CD4-positive, alpha-beta T cell (primary cell): Measurements from ENCODE around the gene NACC2. TPM values are rescaled to one million over a fixed set of nuclear protein-coding genes. Genes with fewer than 3 reads are reported as not detected.
"Not testable (repeated sequence)": the region's sequence is repeated elsewhere in the genome, so short reads cannot be mapped to it uniquely, and the experiment has no call there.

Experiments
- ATAC-seq: fragments of 200-7000 bp; cut with Tn5 transposase; one replicate; pipeline ENCODE4 v1.10.0; 2022; ENCODE audit warnings: mild to moderate bottlenecking; ENCODE audit not compliant: poor library complexity
- CTCF ChIA-PET: fragments of 350-600 bp; sonication (Branson Sonifier 250); formaldehyde crosslinking; loops from one replicate; lab custom pipeline; 2021; ENCODE audit warnings: antibody characterized with exemption, inconsistent platforms; lab: Charles Lee
- POLR2A ChIA-PET: fragments of 350-600 bp; sonication (Branson Sonifier 250); formaldehyde crosslinking; loops from one replicate; lab custom pipeline; 2021; ENCODE audit warnings: antibody characterized with exemption, inconsistent platforms; lab: Charles Lee
- DNase-seq, 14 experiments: peaks; one replicate each; pipeline ENCODE4 v3.0.0-alpha.2; 2013 to 2020; ENCODE audit warnings: mixed read lengths in 2 of 14
- H3K27ac ChIP-seq, 2 donors: one replicate each; pipeline versions ENCODE4 v1.5.1 to v1.7.0; 2013; ENCODE audit warnings: low read length in 2 of 2, low read depth in 1 of 2, mild to moderate bottlenecking in 1 of 2
- H3K27me3 ChIP-seq, 2 experiments: 1 replicate in 1 of 2; 2 replicates in 1 of 2; pipeline versions ENCODE4 v1.6.1 to v1.7.0; 2013; ENCODE audit warnings: low read length in 2 of 2, control low read depth in 1 of 2, mild to moderate bottlenecking in 1 of 2, moderate library complexity in 1 of 2; ENCODE audit not compliant: insufficient read depth in 2 of 2, control insufficient read depth in 1 of 2
- H3K36me3 ChIP-seq: one replicate; pipeline ENCODE4 v1.6.1; 2013; ENCODE audit warnings: low read length, control low read depth; ENCODE audit not compliant: insufficient read depth
- H3K4me1 ChIP-seq: one replicate; pipeline ENCODE4 v1.6.1; 2013; ENCODE audit warnings: low read length, control low read depth; ENCODE audit not compliant: insufficient read depth
- H3K4me3 ChIP-seq: one replicate; pipeline ENCODE4 v1.5.1; 2013; ENCODE audit warnings: mild to moderate bottlenecking, low read length, moderate library complexity
- H3K9me3 ChIP-seq, 2 experiments: 1 replicate in 1 of 2; 2 replicates in 1 of 2; pipeline versions ENCODE4 v1.6.1 to v1.7.0; 2013; ENCODE audit warnings: low read length in 2 of 2, mild to moderate bottlenecking in 2 of 2, control low read depth in 1 of 2, moderate library complexity in 1 of 2; ENCODE audit not compliant: control insufficient read depth in 1 of 2, insufficient read depth in 1 of 2
- H3K27ac Mint-ChIP-seq: one replicate; pipeline ENCODE4 v1.8.0; 2020; ENCODE audit warnings: mixed read lengths
- H3K27me3 Mint-ChIP-seq: one replicate; pipeline ENCODE4 v1.8.0; 2021; ENCODE audit warnings: mixed read lengths
- H3K36me3 Mint-ChIP-seq: one replicate; pipeline ENCODE4 v1.8.0; 2021; ENCODE audit warnings: low read depth, mixed read lengths
- H3K4me1 Mint-ChIP-seq: one replicate; pipeline ENCODE4 v1.8.0; 2021; ENCODE audit warnings: low read depth, mixed read lengths
- H3K4me3 Mint-ChIP-seq: one replicate; pipeline ENCODE4 v1.8.0; 2020; ENCODE audit warnings: mild to moderate bottlenecking, mixed read lengths
- H3K9me3 Mint-ChIP-seq: one replicate; pipeline ENCODE4 v1.8.0; 2020; ENCODE audit warnings: mixed read lengths
- intact Hi-C, 2 experiments: fragments of 100-400 bp; cut with DNase I in 1 of 2; cut with micrococcal nuclease in 1 of 2; formaldehyde crosslinking; loops; one replicate each; pipeline versions ENCODE4 v1.15.1 to v1.9.0; 2023 to 2025; cut with DNase I, micrococcal nuclease
- total RNA-seq, 174 experiments: library from RNA in 2 of 174; stranded (reverse) in 2 of 174; gene quantifications; one replicate each; pipeline ENCODE4 v1.2.3 and lab custom pipeline; 2021 to 2026
- TF ChIP-seq, protein P1 (sequence below): fragments of 200-600 bp; IDR thresholded peaks from one replicate; pipeline ENCODE4 v1.8.0; 2022; ENCODE audit warnings: antibody characterized with exemption, mild to moderate bottlenecking

NACC2 gene
- total RNA-seq, 2 experiments from 2014 or later, result 2.1 to 2.7 TPM

DNA sequence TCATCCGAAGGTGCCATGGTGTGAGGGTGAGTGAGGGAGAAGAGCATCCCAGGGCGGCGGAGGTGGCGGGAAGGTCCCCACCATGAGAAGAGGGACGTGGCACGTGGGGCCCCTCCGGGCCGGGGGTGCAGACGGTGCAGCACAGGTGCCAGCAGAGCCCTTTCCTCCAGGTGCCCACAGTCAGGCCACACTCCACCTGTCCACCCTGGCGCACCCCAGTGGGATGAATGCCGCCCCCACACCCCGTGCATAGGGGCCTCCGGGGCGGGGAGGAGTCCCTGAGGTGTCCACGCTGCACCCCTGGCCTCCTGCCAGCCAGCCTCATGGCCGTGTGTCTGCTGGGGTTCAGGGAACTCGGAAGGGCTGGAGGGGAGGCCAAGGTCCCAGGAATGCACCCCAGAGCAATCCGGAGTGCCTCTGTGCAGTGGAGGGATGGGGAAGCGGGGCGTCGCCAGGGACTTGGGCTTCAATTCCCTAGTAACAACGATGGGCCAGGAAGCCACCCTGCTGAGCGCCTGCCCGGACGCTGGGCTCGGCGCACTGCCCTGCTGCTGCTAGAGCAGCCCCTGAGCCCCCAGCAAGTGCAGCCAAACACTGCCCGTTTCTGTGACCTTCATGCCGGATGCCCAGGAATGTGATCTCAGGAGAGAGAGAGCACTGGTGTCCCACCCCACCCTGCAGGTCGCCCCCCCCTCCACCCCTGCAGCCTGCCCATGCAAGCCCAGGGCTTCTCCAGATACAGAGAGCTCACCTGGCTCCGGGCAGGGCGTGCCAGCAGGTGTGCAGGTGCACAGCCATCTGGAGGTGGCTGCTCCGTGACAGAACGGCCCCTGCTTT is 8.8 kb upstream of the NACC2 start:
- Mint-ChIP-seq H3K9me3 (no peaks in the 10 kb centered on the region), H3K27ac (no peak overlapping the region), H3K4me1 (peaks cover 28% of the 10 kb centered on the region), H3K4me3 (no peak overlapping the region), H3K36me3 (no peaks in the 10 kb centered on the region), H3K27me3 (no peaks in the 10 kb centered on the region)
- ChIA-PET CTCF (no interaction called here), POLR2A (no interaction called here)
- Histone ChIP-seq H3K4me1 (peaks cover 50% of the 10 kb centered on the region), H3K27me3 (no peaks in the 10 kb centered on the region), H3K4me3 (no peak overlapping the region), H3K27ac (no peak overlapping the region), H3K9me3 (no peaks in the 10 kb centered on the region), H3K36me3 (no peaks in the 10 kb centered on the region)
- DNase-seq (no peak), ATAC-seq (no peak)
- intact Hi-C loops, result no loop called here
- TF ChIP-seq, protein P1, sequence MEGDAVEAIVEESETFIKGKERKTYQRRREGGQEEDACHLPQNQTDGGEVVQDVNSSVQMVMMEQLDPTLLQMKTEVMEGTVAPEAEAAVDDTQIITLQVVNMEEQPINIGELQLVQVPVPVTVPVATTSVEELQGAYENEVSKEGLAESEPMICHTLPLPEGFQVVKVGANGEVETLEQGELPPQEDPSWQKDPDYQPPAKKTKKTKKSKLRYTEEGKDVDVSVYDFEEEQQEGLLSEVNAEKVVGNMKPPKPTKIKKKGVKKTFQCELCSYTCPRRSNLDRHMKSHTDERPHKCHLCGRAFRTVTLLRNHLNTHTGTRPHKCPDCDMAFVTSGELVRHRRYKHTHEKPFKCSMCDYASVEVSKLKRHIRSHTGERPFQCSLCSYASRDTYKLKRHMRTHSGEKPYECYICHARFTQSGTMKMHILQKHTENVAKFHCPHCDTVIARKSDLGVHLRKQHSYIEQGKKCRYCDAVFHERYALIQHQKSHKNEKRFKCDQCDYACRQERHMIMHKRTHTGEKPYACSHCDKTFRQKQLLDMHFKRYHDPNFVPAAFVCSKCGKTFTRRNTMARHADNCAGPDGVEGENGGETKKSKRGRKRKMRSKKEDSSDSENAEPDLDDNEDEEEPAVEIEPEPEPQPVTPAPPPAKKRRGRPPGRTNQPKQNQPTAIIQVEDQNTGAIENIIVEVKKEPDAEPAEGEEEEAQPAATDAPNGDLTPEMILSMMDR, result no peak

DNA sequence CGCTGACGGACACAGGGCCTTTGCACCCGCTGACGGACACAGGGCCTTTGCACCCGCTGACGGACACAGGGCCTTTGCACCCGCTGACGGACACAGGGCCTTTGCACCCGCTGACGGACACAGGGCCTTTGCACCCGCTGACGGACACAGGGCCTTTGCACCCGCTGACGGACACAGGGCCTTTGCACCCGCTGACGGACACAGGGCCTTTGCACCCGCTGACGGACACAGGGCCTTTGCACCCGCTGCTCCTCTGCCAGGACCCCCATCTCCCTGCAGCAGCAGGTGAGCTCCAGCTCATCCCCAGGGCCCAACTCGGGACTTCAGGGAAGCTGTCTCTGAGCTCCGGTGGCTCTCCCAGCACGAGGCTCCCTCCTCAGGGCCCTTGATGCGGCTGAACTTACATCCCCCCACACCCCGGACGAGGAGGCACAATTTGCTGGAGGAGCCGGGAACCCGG is 6.6 kb upstream of the NACC2 start:
- CTCF ChIA-PET, result not testable (repeated sequence)

DNA sequence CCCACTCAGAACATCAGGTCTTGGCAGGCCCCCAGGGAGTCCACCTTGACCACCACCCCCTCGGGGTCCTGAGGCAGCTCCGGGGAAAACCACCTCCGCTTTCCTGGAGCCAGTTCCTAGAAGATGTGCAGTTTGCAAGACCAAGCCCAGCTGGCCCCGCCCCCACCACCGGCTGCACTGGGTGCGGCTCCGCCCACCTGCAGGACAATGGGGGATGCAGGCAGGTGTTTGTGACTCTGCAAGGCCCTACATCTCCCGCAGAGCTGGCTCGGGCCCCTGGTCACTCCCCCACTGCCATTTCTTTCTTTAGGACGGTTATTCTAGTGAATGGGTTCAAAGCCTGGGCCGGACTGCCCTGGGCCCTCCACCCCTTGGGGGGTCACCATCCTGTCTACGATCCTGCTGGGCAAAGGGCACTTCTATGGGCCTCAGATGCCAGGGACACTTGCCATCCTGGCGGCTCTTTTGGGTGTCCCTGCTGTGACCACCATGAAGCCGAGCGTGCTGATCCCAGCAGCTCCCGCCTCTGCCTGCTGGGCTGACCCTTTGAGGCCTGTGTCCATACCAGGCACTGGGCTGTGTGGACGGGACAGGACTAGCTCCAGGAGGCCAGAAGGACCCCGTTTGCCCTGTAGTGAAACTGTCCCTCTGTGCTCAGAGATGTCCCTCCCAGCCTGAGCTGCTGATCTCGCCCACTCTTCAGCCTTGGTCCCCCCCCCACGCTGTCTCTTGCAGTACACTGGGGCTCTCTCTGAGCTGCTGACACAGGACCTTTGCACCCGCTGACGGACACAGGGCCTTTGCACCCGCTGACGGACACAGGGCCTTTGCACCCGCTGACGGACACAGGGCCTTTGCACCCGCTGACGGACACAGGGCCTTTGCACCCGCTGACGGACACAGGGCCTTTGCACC is 5.9 kb upstream of the NACC2 start:
- TF ChIP-seq, protein P1, result no peak
- Histone ChIP-seq H3K4me1 (peaks cover 32% of the 10 kb centered on the region), H3K27ac (no peak overlapping the region), H3K4me3 (no peak overlapping the region), H3K36me3 (no peaks in the 10 kb centered on the region), H3K27me3 (peaks cover 0 to 2% of the 10 kb centered on the region in 2 experiments), H3K9me3 (no peaks in the 10 kb centered on the region)
- no peaks in the 10 kb centered on the region for H3K27me3 Mint-ChIP-seq
- H3K4me1 Mint-ChIP-seq, result peaks cover 11% of the 10 kb centered on the region
- no peaks in the 10 kb centered on the region for H3K9me3 Mint-ChIP-seq
- CTCF ChIA-PET, result no interaction called here
- H3K4me3 Mint-ChIP-seq, result no peak overlapping the region
- ATAC-seq (no peak), DNase-seq (no peak)
- intact Hi-C loops, result no loop called here
- H3K36me3 Mint-ChIP-seq, result no peaks in the 10 kb centered on the region
- POLR2A ChIA-PET, result interaction anchor here (1.0 kb wide), 1 partner anchor 17 kb away, joined by 5 read pairs; no protein-coding TSS in a partner anchor
- no peak overlapping the region for H3K27ac Mint-ChIP-seq

More for the DNA sequence above, 6.6 kb upstream of the NACC2 start:
- DNase-seq, H3K27ac Mint-ChIP-seq, intact Hi-C loops, H3K9me3 Mint-ChIP-seq, H3K27ac ChIP-seq, H3K9me3 ChIP-seq, H3K27me3 Mint-ChIP-seq, ATAC-seq, H3K4me3 ChIP-seq, H3K36me3 Mint-ChIP-seq, POLR2A ChIA-PET, H3K27me3 ChIP-seq, H3K36me3 ChIP-seq, H3K4me3 Mint-ChIP-seq: not testable (repeated sequence)
- H3K4me1 ChIP-seq, result peaks cover 35% of the 10 kb centered on the region
- H3K4me1 Mint-ChIP-seq, result peaks cover 12% of the 10 kb centered on the region
